ENCODE measurements around the gene RNU6-8.

DNA sequence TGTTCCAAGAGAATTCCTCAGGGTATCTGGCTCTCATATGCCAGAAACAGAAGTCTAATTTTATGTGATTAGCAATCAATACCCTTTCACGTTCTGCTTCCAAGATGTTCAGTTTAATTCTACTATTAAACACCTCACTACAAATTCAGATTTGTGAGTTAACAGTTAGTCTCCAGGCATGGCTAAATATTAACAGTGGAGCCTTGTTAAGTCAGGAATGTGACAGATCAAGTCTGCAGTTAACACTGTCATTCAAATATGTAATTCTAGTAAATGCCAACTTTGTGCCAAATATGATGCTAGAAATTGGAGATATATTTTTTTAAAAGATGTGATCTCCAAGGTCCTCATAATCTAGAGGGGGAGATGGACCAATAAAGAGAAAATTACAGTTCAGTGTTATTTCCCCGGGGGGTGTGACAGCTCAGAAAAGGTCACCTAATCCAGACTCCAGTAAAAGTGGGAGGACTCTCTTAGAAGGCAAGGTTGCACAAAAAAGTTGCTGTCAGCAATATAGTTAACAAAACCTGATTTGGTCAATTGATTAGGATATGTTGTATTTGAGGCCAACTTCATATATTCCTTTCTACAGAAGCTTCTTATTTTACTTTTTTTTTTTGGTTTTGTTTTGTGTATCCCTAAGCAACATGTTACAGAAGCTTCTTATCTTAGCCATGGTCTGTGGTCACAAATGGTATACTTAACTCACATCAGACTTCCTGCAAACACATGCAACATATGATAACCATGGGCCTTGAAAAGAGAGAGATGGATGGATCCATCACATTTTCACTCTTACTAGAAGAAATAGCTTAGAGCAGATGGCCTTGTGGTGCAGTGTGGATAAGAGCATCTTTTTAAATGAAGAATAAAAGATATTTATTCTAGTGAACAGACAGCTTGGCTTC, 19.7 kb downstream of the RNU6-8 start:
- TF ChIP-seq CTCF (IDR thresholded peaks at IDR 0.05) (no peak), EZH2 (IDR thresholded peaks at IDR 0.05; ENCODE audit: borderline replicate concordance, insufficient read depth, low read depth, low read length, poor library complexity, severe bottlenecking) (no peak)
